Prostate gland (tissue), 2 donors: Measurements from ENCODE around the gene KPNA2. TPM values are rescaled to one million over a fixed set of nuclear protein-coding genes. Genes with fewer than 3 reads are reported as not detected.
"Not testable (repeated sequence)": the region's sequence is repeated elsewhere in the genome, so short reads cannot be mapped to it uniquely, and the experiment has no call there.

Source experiments
- DNase-seq: peaks from one replicate; pipeline ENCODE4 v3.0.0-alpha.2; 2019; ENCODE audit warnings: low spot score
- H3K27ac ChIP-seq, 2 donors: fragments of 200-600 bp; sonication (generic); 2 replicates each; pipeline ENCODE4 v1.5.1; 2017 to 2019
- H3K27me3 ChIP-seq: fragments of 200-600 bp; sonication (generic); replicated peaks from 2 replicates; pipeline ENCODE4 v1.5.1; 2019; ENCODE audit not compliant: insufficient read depth
- H3K36me3 ChIP-seq, 2 donors: fragments of 200-600 bp; sonication (generic); 1 replicate in 1 of 2; 2 replicates in 1 of 2; pipeline versions ENCODE4 v1.5.1 to v1.8.1; 2017 to 2019
- H3K4me1 ChIP-seq: fragments of 200-600 bp; sonication (generic); replicated peaks from 2 replicates; pipeline ENCODE4 v1.5.1; 2019
- H3K4me3 ChIP-seq, 2 donors: fragments of 200-600 bp; sonication (generic); 2 replicates each; pipeline ENCODE4 v1.5.1; 2017 to 2019
- H3K9me3 ChIP-seq: fragments of 200-600 bp; sonication (generic); 2 replicates; pipeline ENCODE4 v1.5.1; 2017
- CTCF ChIP-seq, 4 experiments: fragments of 200-600 bp in 2 of 4; fragments of 450-650 bp in 2 of 4; sonication (generic) in 2 of 4; IDR thresholded peaks; 1 replicate in 3 of 4; 2 replicates in 1 of 4; pipeline ENCODE4 v1.5.1; 2016 to 2019; ENCODE audit warnings: antibody characterized with exemption in 4 of 4, mild to moderate bottlenecking in 2 of 4, moderate library complexity in 2 of 4
- POLR2A ChIP-seq: fragments of 450-650 bp; IDR thresholded peaks from one replicate; pipeline ENCODE4 v1.6.1; 2016; ENCODE audit warnings: antibody characterized with exemption, mild to moderate bottlenecking
- POLR2AphosphoS5 ChIP-seq: sonication (generic); formaldehyde crosslinking; IDR thresholded peaks from one replicate; pipeline ENCODE4 v1.6.1; 2017; ENCODE audit warnings: antibody characterized with exemption
- WGBS: methylation state at CpG from one replicate; pipeline ENCODE4 v1.1.5; 2018; 5-methylcytosine and 5-hydroxymethylcytosine counted together
- intact Hi-C: fragments of 100-400 bp; cut with DNase I; formaldehyde crosslinking; loops from one replicate; pipeline ENCODE4 v1.14.2; 2022
- total RNA-seq, 2 donors: library from RNA; depleted of rRNA; stranded (reverse); fragments of >200 nt; gene quantifications; one replicate each; pipeline ENCODE4 v1.1.0, GENCODE V29; 2016

Gene KPNA2
- total RNA-seq, 2 donors from 2014 or later, result 13.4 to 68.4 TPM

- no peak overlapping the region for H3K4me3 ChIP-seq
- TF ChIP-seq POLR2A, result no peak
- peak in 1 of 4 experiments; percentile 16 for TF ChIP-seq CTCF (IDR thresholded peaks at IDR 0.05)
- TF ChIP-seq POLR2AphosphoS5, result no peak
- H3K4me1 ChIP-seq, result no peaks in the 10 kb centered on the region
- intact Hi-C loops, result no loop called here
- no peaks in the 10 kb centered on the region for H3K27me3 ChIP-seq
- WGBS, result 58% methylated on average over 4 of the region's 4 CpGs
- no peaks in the 10 kb centered on the region for H3K36me3 ChIP-seq
- DNase-seq, result no peak
- H3K27ac ChIP-seq, result no peak overlapping the region
- H3K9me3 ChIP-seq, result no peaks in the 10 kb centered on the region
Measured at GRCh38 chr17:68057531-68057952, 22.0 kb downstream of the KPNA2 start.

- no peak for DNase-seq
- intact Hi-C loops, result no loop called here
- no peaks in the 10 kb centered on the region for H3K4me1 ChIP-seq
Measured at GRCh38 chr17:68060336-68060735, 24.8 kb downstream of the KPNA2 start.

GRCh38 chr17:68061512-68062313, 26.2 kb downstream of the KPNA2 start:
- H3K4me3 ChIP-seq, result no peak overlapping the region
- H3K27me3 ChIP-seq, result no peaks in the 10 kb centered on the region
- 60% methylated on average over 11 of the region's 11 CpGs for WGBS
- H3K4me1 ChIP-seq, result no peaks in the 10 kb centered on the region
- no peaks in the 10 kb centered on the region for H3K9me3 ChIP-seq
- DNase-seq, result no peak
- no peak for TF ChIP-seq POLR2AphosphoS5
- TF ChIP-seq POLR2A, result no peak
- no peak for TF ChIP-seq CTCF (IDR thresholded peaks at IDR 0.05)
- no peak overlapping the region for H3K27ac ChIP-seq
- intact Hi-C loops, result no loop called here
- H3K36me3 ChIP-seq, result no peaks in the 10 kb centered on the region

More at GRCh38 chr17:68060336-68060735, 24.8 kb downstream of the KPNA2 start:
- H3K4me3 ChIP-seq, result no peak overlapping the region
- no peaks in the 10 kb centered on the region for H3K27me3 ChIP-seq
- no peaks in the 10 kb centered on the region for H3K9me3 ChIP-seq
- H3K36me3 ChIP-seq, result no peaks in the 10 kb centered on the region
- H3K27ac ChIP-seq, result no peak overlapping the region
- TF ChIP-seq CTCF (IDR thresholded peaks at IDR 0.05) (no peak), POLR2A (no peak), POLR2AphosphoS5 (no peak)
- 65% methylated on average over 2 of the region's 2 CpGs for WGBS

- H3K27me3 ChIP-seq, H3K4me1 ChIP-seq, H3K27ac ChIP-seq, intact Hi-C loops, H3K36me3 ChIP-seq, H3K9me3 ChIP-seq, H3K4me3 ChIP-seq, DNase-seq: not testable (repeated sequence)
- WGBS, result 85% methylated on average over 7 of the region's 7 CpGs
Measured at GRCh38 chr17:68065366-68065765, 29.8 kb downstream of the KPNA2 start.

- WGBS, result 88% methylated on average over 3 of the region's 3 CpGs
- H3K4me3 ChIP-seq, H3K27ac ChIP-seq, H3K4me1 ChIP-seq, H3K36me3 ChIP-seq, H3K27me3 ChIP-seq, DNase-seq, H3K9me3 ChIP-seq, intact Hi-C loops: not testable (repeated sequence)
Measured at GRCh38 chr17:68068512-68068911, 33.0 kb downstream of the KPNA2 start.

- H3K27ac ChIP-seq, result not testable (repeated sequence)
Measured at GRCh38 chr17:68070582-68071444, 35.3 kb downstream of the KPNA2 start.

More at GRCh38 chr17:68070582-68071444, 35.3 kb downstream of the KPNA2 start:
- H3K27me3 ChIP-seq, H3K36me3 ChIP-seq, H3K4me1 ChIP-seq, DNase-seq, intact Hi-C loops, H3K4me3 ChIP-seq, H3K9me3 ChIP-seq: not testable (repeated sequence)
- 57% methylated on average over 15 of the region's 15 CpGs for WGBS
